Measurements from ENCODE around the gene PRIM1. TPM values are rescaled to one million over a fixed set of nuclear protein-coding genes. Genes with fewer than 3 reads are reported as not detected.

PRIM1 gene
- total RNA-seq, 1 experiment from 2014 or later: 94.5 TPM

Other genes with a start within 250 kb of the PRIM1 start
- 7.8 and 24.9 TPM in 2 replicates for gene RBMS2, start 230.5 kb downstream of the PRIM1 start, total RNA-seq (2014; rRNA removed; shearing (Covaris generic))
- 14.3 and 19.7 TPM in 2 replicates for gene BAZ2A, start 122.0 kb downstream of the PRIM1 start, total RNA-seq (2014; rRNA removed; shearing (Covaris generic))
- 764 and 817 TPM in 2 replicates for gene ATP5F1B, start 106.3 kb downstream of the PRIM1 start, total RNA-seq (2014; rRNA removed; shearing (Covaris generic))
- 147 TPM in 2 replicates for gene PTGES3, start 64.0 kb downstream of the PRIM1 start, total RNA-seq (2014; rRNA removed; shearing (Covaris generic))
- gene NACA, start 27.0 kb downstream of the PRIM1 start, total RNA-seq (2014; rRNA removed; shearing (Covaris generic)): 2,128 and 2,345 TPM in 2 replicates
- gene HSD17B6, start 11.0 kb upstream of the PRIM1 start, total RNA-seq (2014; rRNA removed; shearing (Covaris generic)): 4.7 and 7.2 TPM in 2 replicates
- not detected in 2 replicates for gene SDR9C7, start 182.1 kb upstream of the PRIM1 start, total RNA-seq (2014; rRNA removed; shearing (Covaris generic))
- gene RDH16, start 205.3 kb upstream of the PRIM1 start, total RNA-seq (2014; rRNA removed; shearing (Covaris generic)): 0.11 TPM in 1 of 2 replicates, not detected in the other

Data from Daoy (cell line).